Hematopoietic multipotent progenitor cell (in vitro differentiated cells): ENCODE measurements around the gene DPH7. TPM values are rescaled to one million over a fixed set of nuclear protein-coding genes. Genes with fewer than 3 reads are reported as not detected.
A peak's percentile ranks its signal among the peaks of the same experiment; 100 is the strongest.
"Not testable (repeated sequence)": the region's sequence is repeated elsewhere in the genome, so short reads cannot be mapped to it uniquely, and the experiment has no call there.

Experiments used
- DNase-seq, 3 donors: peaks; one replicate each; pipeline ENCODE4 v3.0.0-alpha.2; 2011 to 2015; ENCODE audit warnings: low read depth in 2 of 3, low spot score in 2 of 3
- total RNA-seq: library from RNA; depleted of rRNA; stranded (reverse); fragments of >200 nt; gene quantifications from one replicate; pipeline ENCODE4 v1.2.3, GENCODE V29; 2012

The DPH7 gene
- total RNA-seq, 1 donor, result 25.0 TPM

- DNase-seq, result no peak
Measured at GRCh38 chr9:137606734-137607138, 28.0 kb upstream of the DPH7 start.

- DNase-seq, result no peak
Measured at GRCh38 chr9:137606005-137606621, 27.4 kb upstream of the DPH7 start.

GRCh38 chr9:137605121-137606004, 26.6 kb upstream of the DPH7 start, which contains the start of gene ARRDC1:
Gene ARRDC1, plus strand, starts transcription at chr9:137605686. Its CDS starts 32 bp downstream, at chr9:137605718.
- peak; percentile 81 to 97 (median 95) for DNase-seq

- no peak for DNase-seq
Measured at GRCh38 chr9:137604345-137605086, 25.8 kb upstream of the DPH7 start.

DNA sequence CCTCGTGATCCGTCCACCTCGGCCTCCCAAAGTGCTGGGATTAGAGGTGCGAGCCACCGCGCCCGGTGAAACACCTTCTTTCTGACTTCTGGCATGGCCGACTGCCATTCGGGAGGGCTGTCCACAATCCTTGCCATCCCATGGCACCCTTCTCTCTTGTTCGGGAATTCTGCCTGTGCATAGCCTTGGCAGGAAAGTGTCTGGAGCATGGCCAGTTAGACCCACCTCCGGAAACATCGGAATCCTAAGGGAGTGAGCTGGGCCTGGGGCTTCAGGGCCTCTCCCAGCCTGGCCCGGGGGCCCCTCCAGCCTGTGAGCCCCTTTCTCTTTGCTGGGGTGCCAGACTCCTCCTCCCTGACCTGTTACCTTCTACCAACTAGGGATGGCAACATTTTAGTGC, 25.2 kb upstream of the DPH7 start:
- DNase-seq, result no peak

- peak in 1 of 3 donors; percentile 60 for DNase-seq
Measured at GRCh38 chr9:137602661-137603060, 23.9 kb upstream of the DPH7 start.

DNA sequence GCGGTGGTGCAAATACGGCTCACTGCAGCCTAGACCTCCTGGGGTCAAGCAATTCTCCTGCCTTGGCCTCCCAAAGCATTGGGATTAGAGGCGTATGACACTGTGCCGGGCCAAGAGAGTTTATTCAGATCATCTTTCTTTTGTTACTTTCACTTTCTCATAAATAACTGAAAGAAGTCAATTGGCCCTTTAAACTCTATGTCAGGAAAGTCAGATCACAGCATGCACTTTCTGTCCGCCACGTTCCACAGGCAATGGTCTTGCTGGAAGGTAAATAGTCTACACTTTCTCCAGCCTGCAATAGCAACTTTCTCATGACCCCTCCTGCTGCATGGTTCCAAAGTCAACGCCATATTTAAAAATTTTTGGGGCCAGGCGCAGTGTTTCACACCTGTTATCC, 20.2 kb upstream of the DPH7 start:
- no peak for DNase-seq

DNA sequence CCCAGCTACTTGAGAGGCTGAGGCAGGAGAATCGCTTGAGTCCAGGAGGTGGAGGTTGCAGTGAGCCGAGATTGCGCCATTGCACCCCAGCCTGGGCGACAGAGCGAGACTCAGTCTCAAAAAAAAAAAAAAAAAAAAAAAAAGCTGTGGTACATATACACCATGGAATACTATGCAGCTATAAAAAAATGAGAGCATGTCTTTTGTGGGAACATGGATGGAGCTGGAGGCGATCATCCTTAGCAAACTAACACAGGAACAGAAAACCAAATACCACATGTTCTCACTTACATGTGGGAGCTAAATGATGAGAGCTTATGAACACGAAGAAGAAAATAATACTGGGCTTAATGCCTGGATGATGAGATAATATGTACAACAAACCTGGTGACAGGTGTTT, 17.9 kb upstream of the DPH7 start:
- DNase-seq, result not testable (repeated sequence)

DNA sequence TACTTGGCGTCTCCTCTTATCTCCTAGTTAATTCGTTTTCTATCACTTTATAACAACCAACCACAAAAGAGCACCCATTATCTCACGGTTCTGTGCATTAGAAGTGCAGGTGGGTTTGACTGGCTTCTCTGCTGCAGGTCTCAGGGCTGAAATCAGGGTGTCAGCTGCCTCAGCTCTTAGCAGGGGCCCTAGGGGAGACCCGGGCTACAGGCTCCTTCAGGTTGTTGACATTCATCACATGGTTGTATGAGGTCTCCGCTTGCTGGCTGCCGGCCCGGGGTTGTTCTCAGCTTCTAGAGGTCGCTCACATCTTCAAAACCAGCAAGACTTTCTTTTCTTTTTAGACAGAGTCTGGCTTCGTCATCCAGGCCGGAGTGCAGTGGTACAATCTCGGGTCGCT, 14.5 kb upstream of the DPH7 start:
- no peak for DNase-seq

- no peak for DNase-seq
Measured at GRCh38 chr9:137592767-137593166, 14.0 kb upstream of the DPH7 start.

GRCh38 chr9:137590469-137591383, 12.0 kb upstream of the DPH7 start, which contains the start of gene ZMYND19:
Gene ZMYND19, minus strand, starts transcription at chr9:137590512. Its CDS starts 249 bp downstream, at chr9:137590263.
- DNase-seq, result peak; percentile 83 to 92 (median 89)

- no peak for DNase-seq
Measured at GRCh38 chr9:137590123-137590468, 11.4 kb upstream of the DPH7 start.

- no peak for DNase-seq
Measured at GRCh38 chr9:137589441-137590122, 10.9 kb upstream of the DPH7 start.

DNA sequence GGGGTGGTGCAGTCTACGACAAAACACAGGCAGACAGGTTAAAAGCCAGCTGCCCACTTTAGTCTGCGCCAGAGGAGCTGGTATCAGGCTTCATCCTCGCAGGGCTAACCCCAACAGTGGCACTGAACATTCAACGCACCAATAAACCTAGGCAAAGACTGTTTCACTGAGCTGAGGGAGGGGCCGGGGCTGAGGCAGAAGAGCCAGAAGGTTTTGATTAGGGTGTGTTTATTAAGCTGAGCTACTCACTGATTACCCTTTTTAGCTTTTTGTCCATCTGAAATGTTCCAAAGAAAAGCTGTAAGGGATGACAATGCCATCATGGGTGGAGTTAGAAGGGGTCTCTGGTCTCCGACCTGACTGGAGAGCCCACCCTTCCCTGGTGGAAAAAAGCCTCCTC, 10.2 kb upstream of the DPH7 start:
- no peak for DNase-seq

DNA sequence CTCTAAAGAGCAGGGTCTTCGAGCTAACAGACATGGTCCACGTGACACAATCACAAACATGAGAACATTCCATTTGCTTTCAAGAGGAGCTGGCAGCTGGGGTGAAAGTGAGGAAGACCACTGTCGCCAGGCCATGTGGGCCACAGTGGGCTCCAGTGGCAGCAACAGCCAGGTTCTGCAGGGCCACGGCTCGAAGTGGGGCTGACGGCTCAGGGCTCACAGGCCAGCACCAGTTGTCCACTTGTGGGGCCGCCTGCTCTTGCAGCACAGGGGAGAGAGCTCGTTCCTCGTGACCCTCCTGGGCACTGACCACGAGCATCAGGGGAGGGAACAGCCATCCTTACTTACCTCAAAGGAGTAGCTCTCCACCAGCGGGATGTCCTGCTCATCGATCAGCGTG, 9.6 kb upstream of the DPH7 start:
- DNase-seq, result no peak

DNA sequence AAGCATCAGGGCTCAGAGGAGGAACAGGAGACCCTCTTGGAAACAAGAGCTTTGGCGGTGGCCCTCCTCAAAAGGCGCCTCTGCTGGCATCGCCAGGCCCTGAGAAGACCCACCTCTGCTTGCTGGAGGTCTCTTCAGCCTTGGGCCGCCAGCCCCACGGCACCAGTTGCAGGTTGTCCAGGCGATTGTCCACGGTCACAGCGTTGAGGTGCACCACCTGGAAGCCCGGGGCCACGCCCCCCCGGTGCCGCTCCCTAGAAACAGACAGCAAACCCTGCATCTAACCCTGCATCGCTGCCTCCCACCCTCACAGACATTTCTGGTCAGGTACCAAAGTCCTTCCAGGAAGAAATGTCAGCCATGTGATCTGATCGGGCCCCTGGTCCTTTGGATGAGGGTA, 8.1 kb upstream of the DPH7 start:
- DNase-seq, result no peak

- no peak for DNase-seq
Measured at GRCh38 chr9:137583957-137584356, 5.2 kb upstream of the DPH7 start.

DNA sequence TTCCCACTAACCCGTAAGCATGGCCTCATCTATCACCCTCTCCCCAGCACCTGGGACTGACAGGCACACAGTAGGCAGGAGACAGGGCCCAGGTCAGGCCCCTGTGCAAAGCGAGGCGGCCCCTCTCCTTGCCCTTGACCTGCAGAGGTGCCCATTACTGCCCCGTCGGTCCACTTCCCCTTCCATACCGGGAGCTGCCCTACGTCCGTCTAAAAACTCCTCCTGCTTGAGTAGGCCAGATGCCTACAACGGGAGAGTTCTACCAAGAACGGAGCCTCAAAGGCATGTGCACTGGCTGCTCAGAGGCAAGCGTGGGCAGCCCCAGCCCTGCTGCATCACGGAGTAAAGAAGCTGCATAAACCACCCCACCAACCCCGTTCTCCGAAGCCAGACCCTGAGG, 4.6 kb upstream of the DPH7 start:
- DNase-seq, result no peak

DNA sequence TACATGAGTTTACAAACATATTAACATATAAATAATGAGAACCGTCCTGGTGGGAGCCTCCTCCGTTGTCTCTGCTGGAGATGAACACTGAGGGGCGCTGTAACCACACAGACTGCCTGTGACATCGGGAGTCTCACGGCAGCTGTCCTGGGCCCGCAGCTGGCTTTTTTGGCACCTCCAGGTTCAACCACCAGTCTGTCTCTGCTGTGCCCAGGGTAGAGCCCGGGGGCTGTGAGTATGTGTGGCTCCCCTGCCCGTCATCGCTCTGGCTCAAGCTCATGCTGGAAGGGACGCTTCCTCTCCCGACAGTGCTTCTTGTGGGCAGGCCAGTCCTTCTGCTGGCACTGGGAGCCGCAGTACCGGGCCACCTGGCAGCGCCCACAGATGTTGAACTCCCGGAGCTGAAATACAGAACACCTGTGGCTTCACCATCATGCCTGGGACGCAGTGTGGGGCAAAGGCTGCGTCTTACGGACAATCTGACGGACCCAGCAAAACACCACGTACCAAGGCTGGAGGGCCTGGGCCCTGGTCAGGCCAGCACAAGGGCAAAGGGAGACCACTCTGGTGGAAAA, 3.6 kb upstream of the DPH7 start:
- peak in 1 of 3 donors; percentile 67 for DNase-seq
